Measurements from ENCODE around the gene OR10D3. TPM values are rescaled to one million over a fixed set of nuclear protein-coding genes. Genes with fewer than 3 reads are reported as not detected.
"Not testable (repeated sequence)": the region's sequence is repeated elsewhere in the genome, so short reads cannot be mapped to it uniquely, and the experiment has no call there.

Gene OR10D3
- total and polyA plus RNA-seq, 2 donors (not counting 1 experiment from before 2014, with no cell fraction given) = not detected

DNA sequence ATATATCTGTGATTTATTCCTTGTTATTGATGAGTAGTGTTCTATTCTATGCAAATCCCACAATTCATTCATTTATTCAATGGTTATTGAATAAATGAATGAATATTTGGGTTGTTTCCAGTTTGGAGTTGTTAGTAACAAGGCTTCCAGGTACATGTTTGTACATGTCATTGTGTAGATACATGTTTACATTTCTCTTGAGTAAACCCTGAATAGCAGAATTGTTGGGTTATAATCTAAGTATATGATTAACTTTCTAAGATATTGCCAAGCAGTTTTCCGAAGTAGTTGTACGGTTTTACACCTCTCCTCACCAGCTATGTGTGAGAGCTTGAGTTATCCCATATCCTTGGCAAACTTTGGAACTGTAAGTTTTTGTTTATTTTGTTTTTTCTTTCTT is 39.3 kb downstream of the OR10D3 start:
- ChIA-PET POLR2A (no interaction called here), CTCF (no interaction called here)
- Histone ChIP-seq H3K36me3 (replicated peaks in 1 of 2; ENCODE audit: control extremely low read depth in 1 of 2, control insufficient read depth in 1 of 2, extremely low read depth in 1 of 2, insufficient read depth in 2 of 2, low read length in 1 of 2) (no peaks in the 10 kb centered on the region), H3K79me2 (ENCODE audit: control insufficient read depth, insufficient read depth, low read length) (no peaks in the 10 kb centered on the region), H3K4me3 (ENCODE audit: control extremely low read depth in 1 of 5, extremely low read depth in 1 of 5, insufficient read depth in 1 of 5, low read depth in 2 of 5, low read length in 4 of 5) (no peak overlapping the region), H3K27ac (ENCODE audit: low read length in 2 of 2) (no peak overlapping the region), H3K4me1 (ENCODE audit: control insufficient read depth in 2 of 2, insufficient read depth in 2 of 2, low read length in 2 of 2) (no peaks in the 10 kb centered on the region), H4K20me1 (ENCODE audit: control insufficient read depth, insufficient read depth, low read length, poor library complexity, severe bottlenecking) (no peaks in the 10 kb centered on the region), H3K4me2 (replicated peaks; ENCODE audit: low read depth, low read length, poor library complexity, severe bottlenecking) (no peak overlapping the region), H3K27me3 (replicated peaks in 1 of 4; ENCODE audit: control extremely low read depth in 1 of 4, control insufficient read depth in 3 of 4, insufficient read depth in 4 of 4, low read length in 3 of 4) (no peaks in the 10 kb centered on the region), H3K9ac (ENCODE audit: low read length) (no peak overlapping the region), H2AFZ (ENCODE audit: insufficient read depth, low read depth, low read length, poor library complexity, severe bottlenecking) (no peak overlapping the region), H3K9me3 (ENCODE audit: control extremely low read depth in 1 of 3, control insufficient read depth in 2 of 3, insufficient read depth in 1 of 3, low read length in 2 of 3) (no peaks in the 10 kb centered on the region)
- no peak for ATAC-seq (ENCODE audit: low read depth)
- H3K4me1 Mint-ChIP-seq = no peaks in the 10 kb centered on the region
- H3K27me3 Mint-ChIP-seq = peaks cover 7% of the 10 kb centered on the region
- DNase-seq = no peak
- no peak overlapping the region for H3K27ac Mint-ChIP-seq
- no peak overlapping the region for H3K4me3 Mint-ChIP-seq
- no peaks in the 10 kb centered on the region for H3K9me3 Mint-ChIP-seq (ENCODE audit: insufficient read depth)
- TF ChIP-seq EZH2 (IDR thresholded peaks at IDR 0.05; ENCODE audit: borderline replicate concordance, insufficient read depth, low read depth, low read length, poor library complexity, severe bottlenecking) = no peak
- TF ChIP-seq, protein P1, sequence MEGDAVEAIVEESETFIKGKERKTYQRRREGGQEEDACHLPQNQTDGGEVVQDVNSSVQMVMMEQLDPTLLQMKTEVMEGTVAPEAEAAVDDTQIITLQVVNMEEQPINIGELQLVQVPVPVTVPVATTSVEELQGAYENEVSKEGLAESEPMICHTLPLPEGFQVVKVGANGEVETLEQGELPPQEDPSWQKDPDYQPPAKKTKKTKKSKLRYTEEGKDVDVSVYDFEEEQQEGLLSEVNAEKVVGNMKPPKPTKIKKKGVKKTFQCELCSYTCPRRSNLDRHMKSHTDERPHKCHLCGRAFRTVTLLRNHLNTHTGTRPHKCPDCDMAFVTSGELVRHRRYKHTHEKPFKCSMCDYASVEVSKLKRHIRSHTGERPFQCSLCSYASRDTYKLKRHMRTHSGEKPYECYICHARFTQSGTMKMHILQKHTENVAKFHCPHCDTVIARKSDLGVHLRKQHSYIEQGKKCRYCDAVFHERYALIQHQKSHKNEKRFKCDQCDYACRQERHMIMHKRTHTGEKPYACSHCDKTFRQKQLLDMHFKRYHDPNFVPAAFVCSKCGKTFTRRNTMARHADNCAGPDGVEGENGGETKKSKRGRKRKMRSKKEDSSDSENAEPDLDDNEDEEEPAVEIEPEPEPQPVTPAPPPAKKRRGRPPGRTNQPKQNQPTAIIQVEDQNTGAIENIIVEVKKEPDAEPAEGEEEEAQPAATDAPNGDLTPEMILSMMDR (IDR thresholded peaks at IDR 0.05) = no peak
- WGBS (ENCODE audit: insufficient coverage) = no CpG with 5 or more reads among the region's 2 CpGs
- intact Hi-C loops (cut with micrococcal nuclease) = no loop called here

DNA sequence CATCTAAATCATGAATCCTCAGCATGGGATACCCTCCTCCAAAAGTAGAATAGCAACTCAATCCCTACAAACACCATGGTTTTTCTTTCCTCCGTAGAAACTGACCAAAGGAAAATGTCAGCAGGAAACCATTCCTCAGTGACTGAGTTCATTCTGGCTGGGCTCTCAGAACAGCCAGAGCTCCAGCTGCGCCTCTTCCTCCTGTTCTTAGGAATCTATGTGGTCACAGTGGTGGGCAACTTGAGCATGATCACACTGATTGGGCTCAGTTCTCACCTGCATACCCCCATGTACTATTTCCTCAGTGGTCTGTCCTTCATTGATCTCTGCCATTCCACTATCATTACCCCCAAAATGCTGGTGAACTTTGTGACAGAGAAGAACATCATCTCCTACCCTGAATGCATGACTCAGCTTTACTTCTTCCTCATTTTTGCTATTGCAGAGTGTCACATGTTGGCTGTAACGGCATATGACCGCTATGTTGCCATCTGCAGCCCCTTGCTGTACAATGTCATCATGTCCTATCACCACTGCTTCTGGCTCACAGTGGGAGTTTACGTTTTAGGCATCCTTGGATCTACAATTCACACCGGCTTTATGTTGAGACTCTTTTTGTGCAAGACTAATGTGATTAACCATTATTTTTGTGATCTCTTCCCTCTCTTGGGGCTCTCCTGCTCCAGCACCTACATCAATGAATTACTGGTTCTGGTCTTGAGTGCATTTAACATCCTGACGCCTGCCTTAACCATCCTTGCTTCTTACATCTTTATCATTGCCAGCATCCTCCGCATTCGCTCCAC is 41.7 kb downstream of the OR10D3 start:
- H3K79me2 ChIP-seq (ENCODE audit: control insufficient read depth, insufficient read depth, low read length); H3K27me3 Mint-ChIP-seq; H3K4me1 Mint-ChIP-seq; H3K27ac ChIP-seq (ENCODE audit: low read length in 2 of 2); H3K36me3 ChIP-seq (replicated peaks in 1 of 2; ENCODE audit: control extremely low read depth in 1 of 2, control insufficient read depth in 1 of 2, extremely low read depth in 1 of 2, insufficient read depth in 2 of 2, low read length in 1 of 2); H4K20me1 ChIP-seq (ENCODE audit: control insufficient read depth, insufficient read depth, low read length, poor library complexity, severe bottlenecking); POLR2A ChIA-PET; H3K4me3 Mint-ChIP-seq; H3K9me3 ChIP-seq (ENCODE audit: control extremely low read depth in 1 of 3, control insufficient read depth in 2 of 3, insufficient read depth in 1 of 3, low read length in 2 of 3); H3K9me3 Mint-ChIP-seq (ENCODE audit: insufficient read depth); H3K4me2 ChIP-seq (replicated peaks; ENCODE audit: low read depth, low read length, poor library complexity, severe bottlenecking); H3K4me1 ChIP-seq (ENCODE audit: control insufficient read depth in 2 of 2, insufficient read depth in 2 of 2, low read length in 2 of 2); CTCF ChIA-PET; intact Hi-C loops (cut with micrococcal nuclease); H3K27me3 ChIP-seq (replicated peaks in 1 of 4; ENCODE audit: control extremely low read depth in 1 of 4, control insufficient read depth in 3 of 4, insufficient read depth in 4 of 4, low read length in 3 of 4); H3K9ac ChIP-seq (ENCODE audit: low read length); H2AFZ ChIP-seq (ENCODE audit: insufficient read depth, low read depth, low read length, poor library complexity, severe bottlenecking); H3K27ac Mint-ChIP-seq; H3K4me3 ChIP-seq (ENCODE audit: control extremely low read depth in 1 of 5, extremely low read depth in 1 of 5, insufficient read depth in 1 of 5, low read depth in 2 of 5, low read length in 4 of 5); DNase-seq; ATAC-seq (ENCODE audit: low read depth): not testable (repeated sequence)
- 60% methylated on average over 7 of the region's 9 CpGs for WGBS (ENCODE audit: insufficient coverage)

Measured in B cell (primary cell).